Neural cell (in vitro differentiated cells): ENCODE data around the gene LZTR1.

Experiments
- CTCF ChIP-seq: fragments of 450-650 bp; IDR thresholded peaks from 2 replicates; pipeline ENCODE4 v1.5.1; 2014; ENCODE audit warnings: antibody characterized with exemption, mild to moderate bottlenecking, moderate library complexity; ENCODE audit not compliant: poor library complexity, severe bottlenecking
- POLR2AphosphoS5 ChIP-seq: IDR thresholded peaks from 2 replicates; pipeline ENCODE4 v1.6.1; 2012
- RAD21 ChIP-seq: fragments of 450-650 bp; conservative IDR thresholded peaks from 2 replicates; pipeline ENCODE4 v1.6.1; 2014; ENCODE audit warnings: antibody characterized with exemption, mild to moderate bottlenecking, moderate library complexity
- TF ChIP-seq, protein P1 (sequence below): IDR thresholded peaks from 2 replicates; pipeline ENCODE4 v1.6.1; 2012; ENCODE audit warnings: borderline replicate concordance

DNA sequence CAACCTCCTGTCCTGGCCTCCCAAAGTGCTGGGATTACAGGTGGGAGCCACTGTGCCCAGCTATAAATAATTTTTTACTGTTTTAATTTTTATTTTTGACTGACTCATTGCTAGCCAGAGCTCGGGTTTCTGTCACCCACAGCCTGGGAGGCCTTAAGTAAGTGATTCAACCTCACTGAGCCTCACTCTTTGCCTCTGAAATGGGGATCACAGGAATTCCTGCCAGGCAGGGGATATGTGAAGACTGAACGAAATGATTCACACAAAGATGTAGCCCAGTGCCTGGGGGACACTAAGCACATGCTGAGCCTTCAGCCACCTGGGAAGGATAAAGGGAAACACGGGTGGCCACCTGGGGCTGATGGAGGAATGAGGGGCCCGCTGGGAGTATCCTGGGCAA, 59.8 kb downstream of the LZTR1 start:
- TF ChIP-seq CTCF (no peak), RAD21 (no peak), POLR2AphosphoS5 (no peak)
- TF ChIP-seq, protein P1, sequence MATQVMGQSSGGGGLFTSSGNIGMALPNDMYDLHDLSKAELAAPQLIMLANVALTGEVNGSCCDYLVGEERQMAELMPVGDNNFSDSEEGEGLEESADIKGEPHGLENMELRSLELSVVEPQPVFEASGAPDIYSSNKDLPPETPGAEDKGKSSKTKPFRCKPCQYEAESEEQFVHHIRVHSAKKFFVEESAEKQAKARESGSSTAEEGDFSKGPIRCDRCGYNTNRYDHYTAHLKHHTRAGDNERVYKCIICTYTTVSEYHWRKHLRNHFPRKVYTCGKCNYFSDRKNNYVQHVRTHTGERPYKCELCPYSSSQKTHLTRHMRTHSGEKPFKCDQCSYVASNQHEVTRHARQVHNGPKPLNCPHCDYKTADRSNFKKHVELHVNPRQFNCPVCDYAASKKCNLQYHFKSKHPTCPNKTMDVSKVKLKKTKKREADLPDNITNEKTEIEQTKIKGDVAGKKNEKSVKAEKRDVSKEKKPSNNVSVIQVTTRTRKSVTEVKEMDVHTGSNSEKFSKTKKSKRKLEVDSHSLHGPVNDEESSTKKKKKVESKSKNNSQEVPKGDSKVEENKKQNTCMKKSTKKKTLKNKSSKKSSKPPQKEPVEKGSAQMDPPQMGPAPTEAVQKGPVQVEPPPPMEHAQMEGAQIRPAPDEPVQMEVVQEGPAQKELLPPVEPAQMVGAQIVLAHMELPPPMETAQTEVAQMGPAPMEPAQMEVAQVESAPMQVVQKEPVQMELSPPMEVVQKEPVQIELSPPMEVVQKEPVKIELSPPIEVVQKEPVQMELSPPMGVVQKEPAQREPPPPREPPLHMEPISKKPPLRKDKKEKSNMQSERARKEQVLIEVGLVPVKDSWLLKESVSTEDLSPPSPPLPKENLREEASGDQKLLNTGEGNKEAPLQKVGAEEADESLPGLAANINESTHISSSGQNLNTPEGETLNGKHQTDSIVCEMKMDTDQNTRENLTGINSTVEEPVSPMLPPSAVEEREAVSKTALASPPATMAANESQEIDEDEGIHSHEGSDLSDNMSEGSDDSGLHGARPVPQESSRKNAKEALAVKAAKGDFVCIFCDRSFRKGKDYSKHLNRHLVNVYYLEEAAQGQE = no peak
